Left kidney (tissue), 2 donors: Measurements from ENCODE around the gene PRPF6. TPM values are rescaled to one million over a fixed set of nuclear protein-coding genes. Genes with fewer than 3 reads are reported as not detected.

Source experiments
- DNase-seq: peaks from one replicate; pipeline ENCODE4 v3.0.0-alpha.2; 2013
- polyA plus RNA-seq: library from polyadenylated mRNA; unstranded; fragments of 120-200 nt; gene quantifications from one replicate; pipeline ENCODE4 v1.2.1, GENCODE V29; 2013; ENCODE audit not compliant: insufficient read length

PRPF6 gene
- polyA plus RNA-seq, 1 donor = 81.6 TPM

DNA sequence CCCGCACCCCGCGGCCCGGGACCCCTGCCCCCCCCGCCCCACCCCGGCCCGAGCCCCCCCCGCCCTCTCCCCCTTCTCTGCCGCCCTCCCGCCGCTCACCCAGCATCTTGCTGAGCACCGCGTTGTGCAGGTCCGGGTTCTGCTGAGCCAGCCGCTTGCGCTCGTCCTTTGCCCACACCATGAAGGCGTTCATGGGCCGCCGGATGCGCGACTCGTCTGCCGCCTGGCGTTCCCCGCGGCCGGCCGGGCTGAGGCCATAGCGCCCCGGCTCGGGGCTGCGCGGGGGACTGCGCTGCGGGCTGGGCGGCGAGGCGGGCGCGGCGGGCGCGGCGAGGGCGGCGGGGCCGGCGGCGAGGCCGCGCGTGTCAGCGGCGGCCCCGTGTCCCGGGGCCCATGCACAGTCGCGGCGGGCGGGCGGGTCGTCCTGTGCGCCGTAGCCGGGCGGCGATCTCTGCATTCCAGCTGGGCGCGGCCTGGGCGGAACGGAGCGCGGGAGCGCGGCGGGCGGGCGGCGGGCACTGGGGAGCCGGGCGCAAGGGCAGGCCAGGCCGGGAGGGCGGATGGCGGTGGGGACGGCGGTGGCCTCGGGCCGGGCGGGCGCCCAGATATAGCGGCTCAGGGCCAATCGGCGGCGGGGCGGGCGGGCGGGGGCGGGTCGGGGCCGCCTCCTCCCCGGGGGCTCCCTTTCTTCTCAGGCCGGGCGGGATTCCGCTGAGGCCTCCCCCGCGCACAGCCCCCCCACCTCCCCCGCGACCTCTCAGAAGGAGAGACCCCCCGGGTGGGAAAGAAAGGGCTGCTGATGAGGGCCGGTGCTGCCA, 68.3 kb downstream of the PRPF6 start, which contains the start of gene SOX18:
TSS of gene SOX18 (minus strand) at position 580 of the 818 bp plus-strand sequence. CDS start at position 457, 123 bp downstream.
- no peak for DNase-seq

DNA sequence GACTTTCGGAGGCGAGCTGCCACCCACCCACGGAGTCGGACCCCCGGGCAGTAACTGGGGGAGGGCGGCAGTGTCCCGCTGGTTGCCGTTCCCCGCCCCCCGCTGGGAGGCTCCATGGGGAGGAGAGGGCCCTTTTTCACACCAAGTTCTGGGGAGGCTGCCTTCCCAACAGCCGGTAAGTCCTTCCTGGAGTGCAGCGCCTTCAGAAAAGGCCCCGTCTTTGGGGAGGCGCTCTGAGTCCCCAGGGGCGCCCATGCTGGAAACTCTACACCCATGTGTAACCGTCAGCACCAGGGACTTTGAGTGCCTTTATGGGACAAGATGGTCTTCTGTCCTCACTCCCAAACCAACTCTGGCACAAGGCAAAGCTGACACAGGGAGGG, 68.9 kb downstream of the PRPF6 start:
- DNase-seq = no peak

DNA sequence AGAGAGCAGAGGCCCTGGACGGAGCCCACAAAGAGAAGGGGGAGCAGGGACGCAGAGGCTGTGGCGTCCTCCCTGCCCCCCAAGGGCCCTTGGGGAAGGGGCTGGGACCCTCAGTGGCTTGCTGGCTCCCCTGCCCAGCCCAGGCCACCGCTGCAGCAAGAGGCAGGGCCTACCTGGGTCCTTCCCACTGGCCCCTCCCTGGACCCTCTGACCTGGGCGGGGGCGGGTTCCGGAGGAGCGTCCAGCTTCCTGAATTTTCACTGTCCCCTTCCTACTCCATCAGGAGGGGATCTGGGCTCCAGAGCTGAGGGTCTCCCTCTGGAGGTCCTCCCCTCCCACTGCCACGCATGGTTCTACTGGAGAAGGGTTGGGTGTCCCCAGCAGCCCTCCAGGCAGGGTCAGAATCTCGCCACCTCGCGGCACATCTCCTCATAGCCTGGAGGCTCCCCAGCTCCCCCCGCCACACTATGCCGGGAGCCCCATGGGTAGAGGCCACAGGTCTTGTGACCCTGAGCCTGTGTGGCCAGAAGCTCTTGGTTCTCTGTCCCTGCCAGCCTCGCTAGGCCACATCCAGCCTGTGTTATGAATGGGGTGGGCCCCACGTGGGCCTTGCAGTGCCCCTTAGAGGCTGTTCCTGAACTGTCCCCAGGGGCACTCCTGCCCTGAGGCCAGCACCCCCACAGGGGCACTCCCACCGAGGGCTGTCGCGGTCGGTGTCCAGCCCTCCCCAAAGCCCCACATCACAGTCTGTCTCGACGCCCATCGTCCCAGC, 69.5 kb downstream of the PRPF6 start:
- DNase-seq = no peak

DNA sequence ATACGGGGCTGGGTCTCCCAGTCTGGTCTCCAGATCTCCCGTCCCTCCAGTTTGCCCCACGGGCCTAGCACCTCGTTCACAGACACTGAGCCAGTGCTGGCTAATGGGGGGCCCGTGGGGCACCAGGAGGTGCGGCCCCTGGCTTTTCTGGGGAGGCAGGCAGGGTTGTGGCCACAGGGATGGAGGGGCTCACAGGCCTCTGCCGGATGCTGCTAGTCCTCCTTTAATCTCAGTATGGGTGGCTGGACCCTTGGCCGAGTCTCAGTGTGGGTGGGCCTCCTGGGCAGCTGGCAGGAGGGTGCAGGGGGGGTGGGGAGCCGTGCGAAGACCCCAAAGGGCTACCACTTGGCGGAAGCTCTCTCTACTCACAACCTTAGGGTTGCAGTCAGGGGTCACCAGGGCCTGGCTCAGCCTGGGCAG, 70.1 kb downstream of the PRPF6 start:
- no peak for DNase-seq

DNA sequence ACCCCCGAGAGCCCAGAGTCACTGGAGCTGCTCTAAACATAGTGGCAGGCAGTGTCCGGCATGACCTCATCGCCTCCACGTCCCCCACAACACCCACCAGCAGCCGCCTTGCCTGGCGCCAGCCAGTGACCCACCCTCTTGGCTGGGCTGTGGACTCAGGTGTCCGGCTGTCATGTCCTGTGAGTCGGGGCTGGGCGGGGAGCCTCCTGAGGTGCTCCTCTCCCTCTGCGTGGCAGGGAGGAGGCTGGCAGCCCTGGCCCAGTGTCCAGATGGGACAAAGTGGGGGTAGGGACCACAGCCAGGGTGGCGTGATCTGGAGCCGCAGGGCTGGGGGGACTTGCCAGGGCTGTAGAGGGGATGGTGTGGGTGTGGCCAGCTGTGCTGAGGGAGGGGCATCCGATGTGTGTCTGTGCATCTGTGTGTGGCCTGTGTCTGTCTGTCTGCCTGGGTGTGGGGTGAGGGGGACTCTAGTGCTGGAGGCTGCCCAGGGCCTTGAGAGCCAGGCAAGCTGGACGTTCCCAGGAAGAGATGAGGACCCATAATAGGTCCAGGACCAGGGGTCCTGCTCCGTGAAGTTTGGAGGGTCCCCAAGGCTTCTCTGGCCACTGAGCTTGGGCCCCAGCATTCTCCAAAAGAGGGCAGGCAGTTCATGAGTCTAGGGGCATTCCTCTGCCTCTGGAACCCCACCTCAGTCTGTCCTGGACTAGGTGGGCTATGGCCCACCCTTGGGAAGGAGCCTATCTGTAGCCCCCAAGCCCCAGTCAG, 70.8 kb downstream of the PRPF6 start:
- no peak for DNase-seq

DNA sequence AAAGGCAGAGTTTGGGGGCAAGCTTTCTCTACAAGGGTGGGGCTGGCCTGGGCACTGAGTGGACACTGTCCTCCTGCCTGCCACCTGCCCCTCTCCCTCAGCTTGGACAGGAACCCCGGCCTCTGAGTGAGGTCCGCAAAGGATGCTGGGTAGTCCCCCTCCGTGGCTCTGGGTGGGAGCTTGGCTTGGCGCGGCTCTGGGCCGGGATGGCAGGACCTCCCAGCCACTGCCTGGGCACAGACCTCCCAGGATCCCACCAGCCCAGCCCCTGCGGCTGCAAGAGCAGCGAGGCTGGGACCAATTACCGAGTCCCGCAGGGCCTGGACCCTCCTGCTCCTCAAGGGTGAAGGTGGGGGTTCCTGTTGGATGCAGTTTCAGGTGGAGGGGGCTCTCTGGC, 71.4 kb downstream of the PRPF6 start:
- no peak for DNase-seq

DNA sequence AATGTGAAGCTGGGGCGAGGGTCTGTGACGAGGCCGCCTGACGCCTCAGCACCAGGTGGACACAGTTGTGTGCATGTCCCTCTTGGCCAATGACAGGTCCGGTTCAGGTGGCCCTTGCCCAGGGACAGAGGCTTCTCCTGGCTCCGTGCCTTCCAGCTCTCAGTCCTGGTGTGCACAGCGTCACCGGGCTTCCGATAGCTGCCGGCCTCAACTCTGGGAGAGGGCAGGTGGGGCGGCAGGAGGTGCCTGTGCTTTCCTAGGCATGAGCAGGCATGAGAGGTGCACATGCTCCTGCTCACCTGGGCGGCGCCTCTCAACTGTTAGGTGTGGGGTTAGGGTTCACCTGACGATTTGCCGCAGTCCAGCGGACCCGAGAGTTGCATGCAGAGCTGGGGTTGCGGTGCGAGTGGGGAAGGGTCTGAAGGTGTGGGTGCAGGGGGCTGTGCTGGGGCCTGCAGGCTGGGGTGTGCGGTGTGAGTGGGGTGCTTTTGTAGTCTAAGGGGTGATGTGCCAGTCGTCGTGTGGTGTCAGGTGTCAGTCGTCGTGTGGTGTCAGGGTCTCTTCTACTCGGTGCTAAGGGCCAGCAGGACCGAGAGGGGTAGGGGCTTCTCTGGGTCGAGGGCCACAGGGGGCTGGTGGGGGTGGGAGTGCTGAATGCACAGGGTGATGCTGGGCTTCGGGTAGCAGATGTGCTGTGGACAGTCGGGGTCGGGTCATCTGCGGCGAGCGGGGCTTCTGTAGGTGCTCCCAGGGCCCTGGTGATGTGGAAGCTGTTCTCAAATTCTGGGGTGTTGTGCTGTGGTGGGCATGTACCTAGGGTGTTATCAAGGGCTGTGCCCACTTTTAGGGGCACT, 72.3 kb downstream of the PRPF6 start:
- no peak for DNase-seq

DNA sequence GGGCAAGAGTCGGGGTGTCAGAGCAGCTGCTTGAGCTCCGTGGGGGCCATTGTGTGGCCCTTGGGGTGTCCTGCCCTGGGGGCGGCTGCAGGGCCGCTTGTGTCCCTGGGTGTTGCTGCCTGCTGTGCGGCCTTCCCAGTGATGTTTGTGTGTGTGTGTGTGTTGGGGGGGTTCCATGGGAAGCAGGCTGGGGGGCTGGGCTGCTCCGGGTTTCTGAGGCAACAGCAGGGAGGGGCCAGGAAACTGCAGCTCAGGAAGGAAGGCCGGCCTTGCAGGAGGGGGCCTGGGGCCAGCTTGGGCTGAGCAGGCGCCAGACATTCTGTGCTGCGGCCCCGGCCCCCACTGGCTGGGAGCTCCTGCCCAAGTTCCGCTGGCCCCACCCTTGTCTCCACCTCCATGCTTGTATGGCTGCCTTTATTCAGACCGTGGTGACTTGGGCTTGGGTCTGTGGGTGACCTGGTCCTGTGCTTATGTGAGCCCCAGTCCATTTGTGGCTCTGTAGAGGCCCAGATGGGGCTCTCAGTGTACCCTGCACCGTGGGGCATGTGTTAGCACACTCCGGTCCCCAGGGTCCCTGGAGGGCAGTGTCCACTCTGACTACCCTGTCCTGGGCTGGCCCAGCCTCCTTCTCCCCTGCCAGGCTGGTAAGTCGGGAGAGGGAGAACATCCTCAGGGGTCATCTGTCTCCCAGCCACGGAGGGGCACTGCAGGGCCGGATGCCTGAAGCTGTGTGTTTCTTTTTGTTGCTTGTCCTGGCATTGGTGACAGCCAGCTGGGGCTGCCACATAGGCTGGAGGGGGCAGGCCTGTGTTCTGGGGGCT, 73.1 kb downstream of the PRPF6 start:
- peak; percentile 59 for DNase-seq

DNA sequence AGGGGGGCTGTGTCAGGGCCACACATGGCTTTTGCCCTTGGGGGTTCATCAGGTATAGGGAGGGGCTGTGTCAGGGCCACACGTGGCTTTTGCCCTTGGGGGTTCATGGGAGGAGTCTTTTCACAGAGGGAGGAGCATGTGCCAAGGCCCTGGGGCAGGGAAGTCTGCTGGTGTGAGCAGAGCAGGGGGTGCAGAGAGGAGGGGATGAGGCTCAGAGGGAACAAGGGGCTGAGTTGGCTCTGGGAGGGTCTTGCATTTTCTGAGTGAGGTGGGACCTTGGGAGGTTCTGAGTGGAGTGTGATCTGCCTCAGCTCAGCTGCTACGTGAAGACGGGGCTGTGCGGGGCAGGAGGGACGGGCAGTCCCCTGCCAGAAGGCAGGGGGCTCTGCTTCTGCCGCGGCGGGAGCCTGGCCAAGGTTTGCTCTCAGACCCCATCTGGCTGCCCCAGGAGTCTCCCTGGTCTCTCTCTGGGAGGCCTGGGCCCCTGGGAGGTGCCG, 74.5 kb downstream of the PRPF6 start:
- DNase-seq = no peak

DNA sequence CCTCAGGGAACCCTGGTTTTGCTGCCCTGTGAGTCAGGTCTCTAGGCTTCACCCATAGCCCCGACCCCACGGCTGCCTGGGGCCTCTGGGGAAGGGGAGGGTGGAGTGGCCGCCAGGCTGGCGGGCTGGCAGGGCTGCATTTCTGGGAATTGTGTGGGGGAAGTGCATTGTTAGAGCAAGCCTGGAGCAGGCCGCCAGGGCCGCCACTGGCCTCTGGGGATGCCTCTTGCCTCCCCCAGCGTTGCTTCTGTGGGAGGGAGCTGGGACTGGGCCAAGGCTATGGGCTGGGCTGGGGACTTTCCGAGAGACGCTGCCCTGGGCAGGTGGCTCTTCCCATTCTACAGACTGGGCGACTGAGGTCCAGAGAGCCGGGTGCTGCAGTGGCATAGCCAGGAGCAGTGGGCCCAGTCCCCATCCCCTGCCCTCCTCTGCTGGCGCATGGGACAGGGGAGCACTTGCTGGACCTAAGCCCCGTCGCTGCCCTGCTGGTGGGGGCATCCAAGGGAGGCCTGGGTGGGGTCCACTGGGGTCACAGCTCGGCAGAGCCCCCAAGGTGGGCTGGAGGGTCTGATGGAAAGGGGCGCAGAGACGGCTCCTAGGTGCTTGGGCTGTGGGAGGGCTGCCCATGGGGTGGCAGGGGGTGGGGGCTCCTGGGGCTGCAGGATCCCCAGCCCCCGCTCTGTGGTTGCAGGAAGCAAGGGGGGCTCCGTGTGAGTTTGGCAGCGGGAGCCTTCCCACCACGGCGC, 75.1 kb downstream of the PRPF6 start:
- no peak for DNase-seq

DNA sequence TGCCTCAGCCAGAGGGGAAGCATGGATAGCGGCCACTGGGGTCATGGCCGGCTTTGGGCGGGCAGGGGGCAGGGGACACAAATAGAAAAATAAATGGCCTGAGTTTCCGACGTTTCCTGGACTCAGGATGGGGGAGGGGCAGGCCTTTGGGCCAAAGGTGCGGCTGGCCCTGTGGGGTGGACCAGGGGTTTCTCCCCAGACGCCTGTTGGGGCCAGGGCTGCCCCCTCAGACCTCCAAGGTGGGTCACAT, 75.6 kb downstream of the PRPF6 start:
- DNase-seq = no peak

DNA sequence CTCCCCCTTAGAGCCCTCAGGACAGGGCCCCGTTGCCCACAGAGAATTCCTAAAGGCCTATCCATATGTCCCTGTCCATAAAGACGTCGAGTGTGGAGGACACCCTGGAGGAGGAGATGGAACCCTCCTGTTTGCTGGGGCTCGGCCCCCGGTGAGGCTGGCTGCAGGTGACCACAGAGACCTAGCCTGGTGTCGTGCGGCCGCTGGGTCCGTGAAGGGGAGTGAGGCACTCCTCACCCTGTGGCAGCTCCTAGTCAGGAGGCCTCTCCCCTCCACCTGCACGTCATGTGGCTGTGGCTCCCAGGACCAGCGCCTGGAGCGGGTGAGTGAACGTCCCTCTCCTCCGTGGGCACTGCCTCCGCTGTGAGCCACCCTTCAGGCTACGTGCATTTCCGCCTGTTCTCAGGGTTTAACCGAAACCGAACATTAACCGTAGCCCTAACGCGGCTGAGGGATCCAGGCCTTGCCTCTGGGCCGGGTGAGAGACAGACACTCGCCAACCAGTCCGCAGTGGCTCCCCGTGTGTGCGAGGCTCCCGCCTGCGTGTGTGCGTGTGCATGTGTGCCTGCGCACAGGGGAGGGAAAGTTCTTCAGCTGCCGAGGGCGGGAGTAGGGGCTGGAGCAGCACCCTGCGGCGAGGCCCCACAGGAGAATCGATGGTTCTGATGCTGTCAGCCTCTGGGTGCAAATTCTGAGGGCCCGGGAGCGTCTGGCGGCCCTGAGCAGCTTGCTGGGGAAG, 76.1 kb downstream of the PRPF6 start:
- no peak for DNase-seq

DNA sequence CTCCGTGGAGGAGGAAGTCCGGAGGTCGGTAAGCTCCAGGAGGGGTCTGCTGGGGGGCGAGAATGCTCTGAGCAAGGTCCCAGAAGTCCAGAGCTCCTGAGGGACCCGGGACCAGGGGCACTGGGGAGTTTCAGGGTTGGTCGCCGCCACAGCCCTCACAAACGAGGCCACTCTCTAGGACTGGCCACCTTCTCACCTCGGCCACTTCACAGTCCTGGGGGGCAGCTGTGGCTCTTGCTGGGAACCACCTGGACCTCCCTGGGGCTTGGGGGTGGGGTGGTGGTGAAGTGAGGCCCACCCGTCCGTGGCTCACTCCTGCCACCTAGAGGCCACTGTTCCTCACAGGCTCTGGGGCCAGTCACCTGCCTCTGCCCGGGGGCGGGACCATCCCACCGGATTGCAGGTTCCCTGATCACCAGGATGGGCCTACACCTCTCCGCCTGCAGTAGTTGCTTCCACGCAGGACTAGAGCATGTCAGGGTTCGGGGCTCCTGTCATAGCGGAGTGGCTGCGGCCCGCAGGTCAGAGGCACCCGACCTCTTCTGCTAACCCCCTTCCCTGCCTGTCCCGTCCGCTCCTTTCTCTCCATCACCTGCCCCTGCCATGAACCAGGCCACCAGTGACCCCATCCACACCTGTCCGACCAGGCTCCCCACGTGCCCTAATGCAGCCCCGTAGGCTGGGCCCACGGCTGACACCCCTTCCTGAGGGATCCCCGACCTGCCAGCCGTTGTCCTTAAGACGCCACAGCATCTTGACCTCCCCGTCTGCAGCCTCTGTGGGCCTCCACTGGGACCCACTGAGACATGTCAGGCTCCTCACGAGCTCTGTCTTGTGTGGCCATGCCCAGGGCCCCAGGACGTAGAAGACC, 76.9 kb downstream of the PRPF6 start:
- peak; percentile 74 for DNase-seq

DNA sequence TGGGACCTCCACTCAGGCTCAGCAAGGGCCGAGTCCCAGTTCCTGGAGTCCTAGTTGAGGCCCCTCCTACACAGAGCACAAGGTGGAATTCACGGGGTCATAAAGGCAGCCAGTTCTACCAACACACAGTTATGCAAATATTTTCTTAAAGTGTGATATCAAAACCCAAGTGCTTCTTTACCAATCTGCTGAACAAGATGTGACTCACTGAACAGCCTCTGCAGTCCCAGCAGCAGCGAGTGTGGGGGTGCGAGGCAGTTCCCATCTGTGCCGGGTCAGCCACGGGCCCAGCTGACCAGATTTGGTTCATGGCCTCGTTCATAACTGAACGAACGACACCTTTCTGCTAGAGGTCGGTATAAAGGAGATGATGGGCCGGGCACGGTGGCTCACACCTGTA, 77.6 kb downstream of the PRPF6 start:
- no peak for DNase-seq

DNA sequence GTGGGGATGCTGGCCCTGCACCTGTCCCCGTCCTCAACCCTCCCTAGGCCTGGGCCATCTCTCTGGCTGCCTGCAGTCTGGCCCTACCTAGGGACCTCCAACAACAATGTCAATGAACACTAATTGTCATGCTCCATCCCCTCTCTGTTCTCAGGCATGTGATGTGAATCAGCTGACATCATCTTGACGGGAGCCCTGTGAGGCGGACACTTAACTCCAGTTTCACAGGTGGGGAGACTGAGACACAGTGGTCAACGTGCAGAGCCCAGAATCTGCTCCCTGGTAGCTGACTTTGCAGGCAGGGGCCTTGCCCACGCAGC, 81.3 kb downstream of the PRPF6 start:
- DNase-seq = no peak

DNA sequence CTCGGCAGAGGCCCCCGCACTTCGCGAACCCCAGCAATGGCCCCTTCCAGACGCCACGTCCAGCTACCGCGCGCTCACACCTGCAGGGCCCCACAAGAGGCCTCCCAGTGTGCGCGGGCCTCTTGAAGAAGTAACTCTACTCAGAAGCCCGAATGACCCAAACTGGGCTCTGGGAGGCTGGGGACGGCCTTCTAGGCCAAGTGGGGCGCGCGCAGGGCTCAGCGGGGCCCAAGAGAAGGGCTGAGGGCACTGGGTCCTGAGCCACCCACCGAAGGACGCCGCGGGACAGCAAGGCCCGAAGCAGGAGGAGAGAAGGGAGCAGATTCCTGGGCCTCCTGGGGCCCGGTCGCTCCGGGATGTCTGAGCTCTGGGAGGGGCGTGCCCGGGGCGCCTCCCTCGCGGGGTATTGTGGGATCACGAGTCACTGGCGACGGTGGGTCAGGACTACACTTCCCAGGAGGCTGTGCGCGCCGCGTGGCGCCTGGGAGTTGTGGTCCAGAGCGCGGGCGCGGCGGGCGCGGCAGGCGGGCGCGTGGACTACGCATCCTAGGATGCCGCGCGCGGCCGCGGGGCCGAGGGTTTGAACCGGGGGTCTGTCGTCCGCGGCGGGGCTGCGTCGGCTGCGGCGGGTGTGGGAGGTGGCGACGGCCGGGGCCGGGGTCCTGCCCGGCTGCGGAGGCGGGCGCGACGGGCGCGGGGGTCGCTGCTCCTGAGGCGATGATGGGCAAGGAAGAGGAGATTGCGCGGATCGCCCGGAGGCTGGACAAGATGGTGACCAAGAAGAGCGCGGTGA, 81.9 kb downstream of the PRPF6 start, which contains the start of gene TCEA2:
TSS of gene TCEA2 (plus strand) at position 603 of the 793 bp plus-strand sequence. CDS start at position 718, 115 bp downstream.
- peak; percentile 97 for DNase-seq

DNA sequence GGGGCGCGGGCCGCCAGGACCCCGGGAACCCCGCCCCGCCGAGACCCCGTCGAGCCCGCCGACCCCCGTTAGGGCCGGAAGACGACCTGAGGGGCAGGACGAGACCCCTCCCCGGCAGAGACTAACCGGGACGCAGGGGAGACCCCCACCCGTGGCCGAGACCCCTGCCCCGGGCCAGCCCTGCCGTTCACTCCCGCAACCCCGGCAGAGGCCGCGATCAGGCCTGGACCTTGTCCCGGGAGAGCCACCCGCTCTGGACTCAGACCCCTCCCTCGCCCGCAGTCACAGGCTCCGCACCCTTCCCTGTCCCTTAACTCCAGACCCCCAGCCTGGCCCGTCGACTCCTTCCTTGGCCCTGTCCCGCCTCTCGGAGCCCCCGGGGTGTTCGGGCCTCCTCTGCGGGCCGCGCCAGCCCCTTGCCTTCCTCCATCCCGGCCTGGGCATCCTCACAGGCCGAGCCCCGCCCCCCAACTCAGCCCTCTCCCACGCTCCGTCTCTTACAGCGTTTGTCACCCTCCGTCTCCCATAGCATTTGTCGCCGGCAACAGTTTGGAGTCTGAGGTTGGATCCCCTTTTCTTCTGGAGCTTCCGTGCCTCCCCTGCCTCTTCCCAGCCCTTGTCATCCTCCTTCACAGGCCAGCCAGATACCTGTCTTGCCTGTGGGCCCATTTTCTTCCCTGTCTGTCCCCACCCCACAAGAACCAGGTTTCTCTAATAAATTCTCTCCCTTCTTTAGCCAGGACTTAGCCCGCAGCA, 82.6 kb downstream of the PRPF6 start:
- no peak for DNase-seq
